Measurements from ENCODE around the gene ETV5.

- TF ChIP-seq, protein P1, sequence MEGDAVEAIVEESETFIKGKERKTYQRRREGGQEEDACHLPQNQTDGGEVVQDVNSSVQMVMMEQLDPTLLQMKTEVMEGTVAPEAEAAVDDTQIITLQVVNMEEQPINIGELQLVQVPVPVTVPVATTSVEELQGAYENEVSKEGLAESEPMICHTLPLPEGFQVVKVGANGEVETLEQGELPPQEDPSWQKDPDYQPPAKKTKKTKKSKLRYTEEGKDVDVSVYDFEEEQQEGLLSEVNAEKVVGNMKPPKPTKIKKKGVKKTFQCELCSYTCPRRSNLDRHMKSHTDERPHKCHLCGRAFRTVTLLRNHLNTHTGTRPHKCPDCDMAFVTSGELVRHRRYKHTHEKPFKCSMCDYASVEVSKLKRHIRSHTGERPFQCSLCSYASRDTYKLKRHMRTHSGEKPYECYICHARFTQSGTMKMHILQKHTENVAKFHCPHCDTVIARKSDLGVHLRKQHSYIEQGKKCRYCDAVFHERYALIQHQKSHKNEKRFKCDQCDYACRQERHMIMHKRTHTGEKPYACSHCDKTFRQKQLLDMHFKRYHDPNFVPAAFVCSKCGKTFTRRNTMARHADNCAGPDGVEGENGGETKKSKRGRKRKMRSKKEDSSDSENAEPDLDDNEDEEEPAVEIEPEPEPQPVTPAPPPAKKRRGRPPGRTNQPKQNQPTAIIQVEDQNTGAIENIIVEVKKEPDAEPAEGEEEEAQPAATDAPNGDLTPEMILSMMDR (IDR thresholded peaks at IDR 0.05), result no peak
- no peak for TF ChIP-seq EP300 (IDR thresholded peaks at IDR 0.05)
- no peak for TF ChIP-seq POLR2A (IDR thresholded peaks at IDR 0.05)
Observed at GRCh38 chr3:186075489-186075888, 33.4 kb downstream of the ETV5 start.
